Common myeloid progenitor, CD34-positive (primary cell): ENCODE data around the gene DNMT3A.

Source experiments
- CTCF ChIA-PET: fragments of 350-600 bp; sonication (Branson Sonifier 250); formaldehyde crosslinking; loops from one replicate; lab custom pipeline; 2021; ENCODE audit warnings: antibody characterized with exemption; lab: Charles Lee
- POLR2A ChIA-PET: fragments of 350-600 bp; sonication (Branson Sonifier 250); formaldehyde crosslinking; loops from one replicate; lab custom pipeline; 2021; ENCODE audit warnings: antibody characterized with exemption; lab: Charles Lee
- DNase-seq, 3 donors: peaks; one replicate each; pipeline versions ENCODE4 v3.0.0 to v3.0.0-alpha.2; 2013
- H3K27ac ChIP-seq, 2 experiments: 1 replicate in 1 of 2; 2 replicates in 1 of 2; pipeline ENCODE4 v1.7.0; 2013; ENCODE audit warnings: inconsistent platforms in 2 of 2, low read length in 2 of 2, mild to moderate bottlenecking in 2 of 2, low read depth in 1 of 2, moderate library complexity in 1 of 2; ENCODE audit not compliant: severe bottlenecking in 2 of 2, insufficient read depth in 1 of 2, poor library complexity in 1 of 2
- H3K27me3 ChIP-seq, 5 experiments: replicated peaks in 2 of 5; 1 replicate in 3 of 5; 2 replicates in 2 of 5; pipeline versions ENCODE4 v1.6.1 to v1.7.0; 2013; ENCODE audit warnings: low read length in 4 of 5, mild to moderate bottlenecking in 2 of 5, moderate library complexity in 2 of 5, inconsistent platforms in 1 of 5; ENCODE audit not compliant: insufficient read depth in 5 of 5, control insufficient read depth in 4 of 5
- H3K36me3 ChIP-seq, 4 experiments: 1 replicate in 2 of 4; 2 replicates in 2 of 4; pipeline versions ENCODE4 v1.6.1 to v1.7.0; 2013; ENCODE audit warnings: low read length in 3 of 4, control low read depth in 1 of 4, mild to moderate bottlenecking in 1 of 4; ENCODE audit not compliant: control insufficient read depth in 4 of 4, insufficient read depth in 4 of 4
- H3K4me1 ChIP-seq, 4 experiments: 1 replicate in 3 of 4; 2 replicates in 1 of 4; pipeline versions ENCODE4 v1.6.1 to v1.7.1; 2013; ENCODE audit warnings: low read length in 3 of 4, mild to moderate bottlenecking in 3 of 4, control low read depth in 1 of 4, inconsistent platforms in 1 of 4, moderate library complexity in 1 of 4; ENCODE audit not compliant: control insufficient read depth in 4 of 4, insufficient read depth in 4 of 4; ENCODE audit errors: control extremely low read depth in 1 of 4
- H3K4me3 ChIP-seq, 7 experiments: 1 replicate in 4 of 7; 2 replicates in 3 of 7; pipeline versions ENCODE4 v1.5.1 to v1.7.0; 2013; ENCODE audit warnings: mild to moderate bottlenecking in 7 of 7, low read length in 6 of 7, moderate library complexity in 6 of 7, inconsistent platforms in 2 of 7, low read depth in 2 of 7, control low read depth in 1 of 7; ENCODE audit not compliant: insufficient read depth in 4 of 7, control insufficient read depth in 1 of 7; ENCODE audit errors: extremely low read depth in 1 of 7
- H3K9me3 ChIP-seq, 5 experiments: 1 replicate in 4 of 5; 2 replicates in 1 of 5; pipeline versions ENCODE4 v1.6.1 to v1.7.1; 2013; ENCODE audit warnings: low read length in 4 of 5, mild to moderate bottlenecking in 2 of 5, inconsistent platforms in 1 of 5, low read depth in 1 of 5, moderate library complexity in 1 of 5; ENCODE audit not compliant: control insufficient read depth in 4 of 5, insufficient read depth in 2 of 5; ENCODE audit errors: control extremely low read depth in 1 of 5
- WGBS: methylation state at CpG from one replicate; pipeline ENCODE4 v1.1.5; 2013; ENCODE audit not compliant: insufficient coverage; 5-methylcytosine and 5-hydroxymethylcytosine counted together

Gene DNMT3A

GRCh38 chr2:25234738-25235137 is 107.0 kb downstream of the DNMT3A start:
- Histone ChIP-seq H3K27me3 (no peaks in the 10 kb centered on the region), H3K4me1 (peaks cover 0 to 11% (median 4%) of the 10 kb centered on the region in 4 experiments), H3K4me3 (no peak overlapping the region), H3K36me3 (peaks cover 13 to 78% (median 69%) of the 10 kb centered on the region in 4 experiments), H3K27ac (no peak overlapping the region), H3K9me3 (no peaks in the 10 kb centered on the region)
- ChIA-PET CTCF (no interaction called here), POLR2A (no interaction called here)
- no peak for DNase-seq
- WGBS = 94% methylated on average over 2 of the region's 8 CpGs

DNA sequence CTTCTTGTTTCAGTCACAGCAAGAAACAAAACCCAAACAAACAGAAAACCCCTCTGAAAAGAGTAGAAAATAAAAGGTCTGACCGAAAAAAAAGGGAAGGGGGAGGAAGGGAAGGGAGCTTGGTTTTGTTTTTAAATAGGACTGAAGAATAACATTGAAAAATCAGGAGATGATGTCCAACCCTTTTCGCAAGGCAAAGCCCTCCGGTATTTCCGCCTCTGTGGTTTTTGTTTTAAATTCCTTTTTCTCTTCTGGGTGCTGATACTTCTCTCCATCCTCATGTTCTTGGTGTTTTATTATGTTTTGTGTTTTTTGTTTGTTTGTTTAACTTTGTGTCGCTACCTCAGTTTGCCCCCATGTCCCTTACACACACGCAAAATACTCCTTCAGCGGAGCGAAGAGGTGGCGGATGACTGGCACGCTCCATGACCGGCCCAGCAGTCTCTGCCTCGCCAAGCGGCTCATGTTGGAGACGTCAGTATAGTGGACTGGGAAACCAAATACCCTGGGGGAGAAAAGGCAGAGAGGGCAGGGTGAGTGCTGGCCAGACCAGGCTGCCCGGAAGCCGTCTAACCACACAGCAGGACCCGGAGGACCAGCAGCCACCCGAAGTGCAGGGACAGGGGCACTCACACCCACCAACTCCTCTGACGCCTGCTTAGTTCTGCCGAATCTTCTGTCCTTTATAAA is 107.7 kb downstream of the DNMT3A start:
- Histone ChIP-seq H3K27ac (no peak overlapping the region), H3K4me1 (peaks cover 0 to 18% (median 7%) of the 10 kb centered on the region in 4 experiments), H3K27me3 (no peaks in the 10 kb centered on the region), H3K9me3 (no peaks in the 10 kb centered on the region), H3K4me3 (no peak overlapping the region), H3K36me3 (peaks cover 13 to 71% (median 62%) of the 10 kb centered on the region in 4 experiments)
- ChIA-PET POLR2A (interaction anchor here (0.6 kb wide), 1 partner anchor 14 kb away, joined by 4 read pairs; no protein-coding TSS in a partner anchor), CTCF (interaction anchor here (1.0 kb wide), 1 partner anchor 14 kb away, joined by 3 read pairs; no protein-coding TSS in a partner anchor)
- 97% methylated on average over 11 of the region's 20 CpGs for WGBS
- DNase-seq = no peak

GRCh38 chr2:25232248-25232825 is 109.4 kb downstream of the DNMT3A start:
- no CpG with 5 or more reads among the region's 12 CpGs for WGBS
- CTCF ChIA-PET = interaction anchor here (1.7 to 8.4 kb wide), 2 partner anchors 9 to 18 kb away, joined by 6 to 52 read pairs; no protein-coding TSS in a partner anchor
- H3K9me3 ChIP-seq = no peaks in the 10 kb centered on the region
- POLR2A ChIA-PET = no interaction called here
- H3K4me1 ChIP-seq = peaks cover 0 to 23% (median 8%) of the 10 kb centered on the region in 4 experiments
- H3K36me3 ChIP-seq = peaks cover 13 to 55% (median 47%) of the 10 kb centered on the region in 4 experiments
- DNase-seq = no peak
- H3K27ac ChIP-seq = no peak overlapping the region
- H3K27me3 ChIP-seq = no peaks in the 10 kb centered on the region
- no peak overlapping the region for H3K4me3 ChIP-seq

DNA sequence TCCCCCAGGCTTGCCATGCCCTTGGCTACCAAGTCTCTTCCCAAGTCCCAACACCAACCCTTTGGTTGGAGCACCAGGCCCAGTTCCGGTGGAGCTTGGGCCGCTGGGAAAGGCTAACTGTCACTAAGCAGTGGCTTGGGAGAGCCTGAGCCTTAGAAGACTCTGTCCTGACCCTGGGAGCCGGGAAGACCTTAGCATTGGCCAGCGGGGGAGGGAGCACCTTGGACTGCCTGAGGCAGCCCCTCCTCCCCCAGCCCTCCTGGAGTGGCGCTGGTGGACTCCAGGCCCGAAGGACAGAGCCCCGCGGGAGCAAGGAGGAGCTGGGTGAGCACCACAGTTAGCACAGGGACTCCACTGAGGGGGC is 110.8 kb downstream of the DNMT3A start:
- WGBS = 90% methylated on average over 7 of the region's 8 CpGs
- H3K9me3 ChIP-seq = no peaks in the 10 kb centered on the region
- H3K36me3 ChIP-seq = peaks cover 8 to 44% (median 35%) of the 10 kb centered on the region in 4 experiments
- CTCF ChIA-PET = interaction anchor here (1.3 to 8.8 kb wide), 6 partner anchors 11 to 256 kb away, joined by 4 to 105 read pairs (median 22); no protein-coding TSS in a partner anchor
- no peak for DNase-seq
- peaks cover 0 to 23% (median 9%) of the 10 kb centered on the region in 4 experiments for H3K4me1 ChIP-seq
- H3K27ac ChIP-seq = no peak overlapping the region
- no peaks in the 10 kb centered on the region for H3K27me3 ChIP-seq
- POLR2A ChIA-PET = no interaction called here
- H3K4me3 ChIP-seq = no peak overlapping the region

- Histone ChIP-seq H3K36me3 (peaks cover 5 to 39% (median 30%) of the 10 kb centered on the region in 4 experiments), H3K9me3 (no peaks in the 10 kb centered on the region), H3K27ac (no peak overlapping the region), H3K4me3 (no peak overlapping the region), H3K27me3 (no peaks in the 10 kb centered on the region), H3K4me1 (peaks cover 0 to 23% (median 10%) of the 10 kb centered on the region in 4 experiments)
- no peak for DNase-seq
- POLR2A ChIA-PET = no interaction called here
- CTCF ChIA-PET = interaction anchor here (0.7 to 8.8 kb wide), 10 partner anchors 11 to 819 kb away, joined by 3 to 105 read pairs (median 20); no protein-coding TSS in a partner anchor
- 61% methylated on average over 6 of the region's 16 CpGs for WGBS
Observed at GRCh38 chr2:25230198-25230947, 111.4 kb downstream of the DNMT3A start.

GRCh38 chr2:25229279-25230197 is 112.2 kb downstream of the DNMT3A start:
- Histone ChIP-seq H3K4me3 (no peak overlapping the region), H3K36me3 (peaks cover 2 to 33% (median 24%) of the 10 kb centered on the region in 4 experiments), H3K4me1 (peaks cover 0 to 23% (median 10%) of the 10 kb centered on the region in 4 experiments), H3K9me3 (no peaks in the 10 kb centered on the region), H3K27ac (no peak overlapping the region), H3K27me3 (no peaks in the 10 kb centered on the region)
- POLR2A ChIA-PET = interaction anchor here (1.4 kb wide), 1 partner anchor 13 kb away, joined by 3 read pairs; no protein-coding TSS in a partner anchor
- DNase-seq = no peak
- 82% methylated on average over 10 of the region's 15 CpGs for WGBS
- CTCF ChIA-PET = interaction anchor here (0.7 to 8.8 kb wide), 20 partner anchors 9 to 818 kb away, joined by 3 to 105 read pairs (median 4); no protein-coding TSS in a partner anchor
